NK-92 treated with Interleukin-12 subunit alpha and Interleukin-12 subunit beta, amount 100 ng/mL, for 24 hours (cell line): Measurements from ENCODE around the gene UXT.
"Not testable (repeated sequence)": the region's sequence is repeated elsewhere in the genome, so short reads cannot be mapped to it uniquely, and the experiment has no call there.

Experiments used
- DNase-seq: peaks from one replicate; lab custom pipeline; 2025; lab: John Stamatoyannopoulos, UW

Gene UXT

GRCh38 chrX:47614618-47615017 is 44.4 kb downstream of the UXT start:
- DNase-seq = no peak

GRCh38 chrX:47613082-47613481 is 45.9 kb downstream of the UXT start:
- DNase-seq = no peak

GRCh38 chrX:47612418-47612817 is 46.6 kb downstream of the UXT start:
- DNase-seq = no peak

GRCh38 chrX:47611926-47612325 is 47.1 kb downstream of the UXT start:
- no peak for DNase-seq

DNA sequence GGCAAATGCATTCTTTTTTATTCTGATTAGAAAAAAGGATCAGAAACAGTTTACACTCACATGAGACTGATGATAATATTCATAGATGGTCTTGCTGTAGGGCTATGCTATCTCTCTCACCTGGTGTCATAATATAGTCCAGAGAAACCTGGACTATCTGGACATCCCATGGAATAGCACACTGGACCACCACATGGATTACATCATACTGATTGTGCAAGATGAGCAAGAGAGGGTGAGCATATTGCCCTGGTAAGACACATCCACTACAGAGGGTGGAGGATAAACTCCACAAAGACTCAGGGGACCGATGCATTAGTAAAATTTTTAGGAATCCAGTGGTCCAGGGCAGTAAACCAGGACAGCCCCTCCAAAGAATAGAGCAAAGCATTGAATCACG is 47.5 kb downstream of the UXT start:
- no peak for DNase-seq

- no peak for DNase-seq
These were observed 48.5 kb downstream of the UXT start for GRCh38 chrX:47610511-47610910.

GRCh38 chrX:47608130-47608810 is 50.7 kb downstream of the UXT start:
- DNase-seq = no peak

DNA sequence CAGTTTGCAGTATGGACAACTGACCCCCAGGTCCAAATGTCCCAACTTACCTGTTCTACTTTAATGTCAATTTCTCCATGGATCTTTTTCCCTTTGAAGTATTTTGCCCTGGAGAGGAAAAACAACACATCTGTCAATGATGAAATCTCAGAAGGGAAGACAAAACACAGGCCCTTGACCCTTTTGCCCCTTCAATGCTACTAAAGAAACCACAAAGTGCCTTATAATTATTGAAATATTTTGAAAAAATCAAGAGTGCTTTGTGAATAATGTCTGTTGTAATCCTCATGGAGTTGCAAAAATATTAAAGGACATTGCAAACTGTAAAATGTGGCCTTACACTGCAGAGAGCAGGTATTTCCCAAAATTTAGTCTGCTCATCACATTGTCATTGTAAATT is 51.9 kb downstream of the UXT start:
- DNase-seq = no peak

GRCh38 chrX:47605024-47605423 is 54.0 kb downstream of the UXT start:
- no peak for DNase-seq

DNA sequence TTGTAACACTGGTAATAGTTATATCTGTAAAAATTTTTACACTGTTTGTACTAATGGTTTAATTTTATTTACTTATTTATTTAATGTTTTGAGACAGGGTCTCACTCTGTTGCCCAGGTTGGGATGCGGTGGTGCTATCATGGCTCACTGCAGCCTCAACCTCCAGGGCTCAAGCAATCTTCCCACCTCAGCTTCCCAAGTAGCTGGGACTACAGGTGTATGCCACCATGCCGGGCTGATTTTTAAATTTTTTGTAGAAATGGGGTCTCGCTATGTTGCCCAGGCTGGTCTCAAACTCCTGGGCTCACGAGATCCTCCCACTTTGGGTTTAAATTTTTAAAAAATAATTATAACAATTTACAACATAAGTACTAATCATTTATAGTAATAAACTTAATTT is 55.9 kb downstream of the UXT start:
- not testable (repeated sequence) for DNase-seq
